GM21390 (cell line): Measurements from ENCODE around the gene OMG.
"Not testable (repeated sequence)": the region's sequence is repeated elsewhere in the genome, so short reads cannot be mapped to it uniquely, and the experiment has no call there.

Source experiments
- ATAC-seq: cut with Tn5 transposase; IDR thresholded peaks from one replicate; pipeline ENCODE4 v1.9.1; 2021; ENCODE audit not compliant: unreplicated experiment

OMG gene

DNA sequence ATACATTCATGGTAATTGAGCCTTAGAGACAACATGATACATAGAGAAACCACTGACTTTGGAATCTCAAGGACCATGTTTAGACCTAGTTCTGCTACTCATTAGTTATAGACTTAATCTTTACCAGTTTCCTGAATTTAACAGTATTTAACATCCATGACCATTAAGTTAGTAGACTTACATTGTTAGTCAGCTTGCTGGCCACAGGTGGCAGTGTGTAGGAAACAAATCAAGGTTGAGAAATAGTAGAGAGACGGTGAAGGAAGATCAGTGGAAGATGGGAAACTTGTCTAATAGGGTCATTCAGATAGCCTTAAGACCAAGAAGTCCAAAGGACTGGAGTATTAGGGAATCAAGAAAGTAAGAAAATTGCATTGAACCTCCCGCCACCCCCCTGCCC is 31.0 kb downstream of the OMG start:
- no peak for ATAC-seq

DNA sequence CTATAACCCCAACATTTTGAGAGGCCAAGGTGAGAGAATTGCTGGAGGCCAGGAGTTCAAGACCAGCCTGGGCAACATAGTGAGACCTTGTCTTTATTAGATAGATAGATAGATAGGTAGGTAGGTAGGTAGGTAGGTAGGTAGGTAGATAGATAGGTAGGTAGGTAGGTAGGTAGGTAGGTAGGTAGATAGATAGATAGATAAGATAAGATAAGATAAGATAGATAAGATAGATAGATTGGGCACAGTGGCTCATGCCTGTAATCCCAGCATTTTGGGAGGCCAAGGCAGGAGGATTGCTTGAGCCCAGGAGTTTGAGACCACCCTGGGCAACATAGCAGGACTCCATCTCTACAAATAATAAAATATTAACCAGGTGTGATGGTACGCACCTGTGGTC is 34.1 kb downstream of the OMG start:
- ATAC-seq = not testable (repeated sequence)

DNA sequence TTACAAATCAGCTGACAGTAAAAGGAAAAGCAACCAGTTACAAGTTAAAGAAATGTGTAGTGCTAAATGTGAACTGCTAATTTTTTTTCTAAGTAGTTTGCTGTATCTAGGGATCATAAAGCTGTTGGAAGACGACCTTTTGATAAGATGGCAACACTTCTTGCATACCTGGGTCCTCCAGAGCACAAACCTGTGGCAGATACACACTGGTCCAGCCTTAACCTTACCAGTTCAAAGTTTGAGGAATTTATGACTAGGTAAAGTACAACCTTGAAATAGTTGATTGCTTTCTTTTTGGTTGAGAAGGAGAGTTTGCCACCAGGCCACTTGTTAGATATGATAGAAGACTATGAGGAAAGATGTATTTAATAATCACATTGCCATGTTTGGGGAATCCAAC is 35.4 kb downstream of the OMG start:
- no peak for ATAC-seq

- no peak for ATAC-seq
These were observed 36.9 kb downstream of the OMG start for GRCh38 chr17:31260151-31260550.

GRCh38 chr17:31256936-31257335 is 40.1 kb downstream of the OMG start:
- no peak for ATAC-seq

DNA sequence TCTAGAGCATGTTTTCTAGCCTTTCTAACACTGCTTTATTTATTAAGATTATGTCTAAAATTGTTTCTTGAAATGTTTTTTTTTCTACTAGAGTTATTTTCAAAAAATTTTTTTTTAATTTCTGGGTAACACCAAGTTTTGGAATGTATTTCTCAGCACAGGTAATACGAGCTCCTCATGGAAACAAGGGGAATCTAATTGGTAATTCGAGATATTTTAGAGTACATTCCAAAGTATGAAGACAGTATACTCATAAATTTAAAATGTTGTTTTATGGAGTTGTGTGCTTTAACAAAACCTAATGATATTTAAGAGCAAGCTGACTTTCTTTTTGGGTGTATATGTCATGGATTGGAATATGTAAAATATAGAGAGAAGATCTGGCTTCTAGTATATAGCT is 42.4 kb downstream of the OMG start:
- ATAC-seq = no peak

- no peak for ATAC-seq
These were observed 44.3 kb downstream of the OMG start for GRCh38 chr17:31252741-31253140.

- no peak for ATAC-seq
These were observed 45.1 kb downstream of the OMG start for GRCh38 chr17:31251970-31252328.

DNA sequence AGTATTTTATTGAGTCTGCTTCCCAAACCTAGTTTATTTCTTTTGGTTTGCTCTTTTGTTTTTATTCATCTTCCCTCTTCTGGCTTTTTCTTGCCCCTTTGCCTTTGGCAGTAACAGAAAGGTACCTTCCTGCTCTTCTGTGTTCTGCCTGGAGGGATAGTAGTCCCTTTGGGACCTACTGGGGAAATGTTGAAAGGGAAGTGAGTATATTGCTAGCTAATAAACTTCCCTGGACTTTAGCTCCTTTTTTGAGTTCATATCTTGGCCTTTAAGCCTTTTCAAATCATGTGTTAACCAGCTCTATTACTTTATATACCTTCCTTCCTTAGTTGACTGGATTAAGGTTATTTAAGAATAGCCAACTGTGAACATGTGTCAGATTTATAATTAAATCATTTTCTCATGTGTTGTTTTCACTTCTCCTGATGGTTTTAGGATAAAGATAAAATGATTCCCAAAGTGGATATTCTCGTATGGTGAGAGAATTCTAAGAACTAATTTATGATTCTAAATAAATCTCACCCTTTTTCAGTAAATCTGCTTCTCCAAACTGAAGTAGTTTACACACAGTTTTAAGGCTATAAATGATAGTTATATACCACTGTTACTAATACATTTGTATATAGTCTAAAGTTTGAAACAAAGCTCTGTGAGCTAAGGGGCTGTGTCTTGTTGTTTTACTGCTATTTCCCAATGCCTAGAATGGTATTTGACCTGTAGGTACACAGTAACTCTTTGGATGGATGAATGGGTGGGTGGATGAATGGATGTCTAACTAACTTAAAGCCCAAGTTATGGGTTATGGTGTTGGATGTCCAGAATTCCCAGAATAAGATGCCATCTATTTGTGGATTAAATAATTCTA is 45.7 kb downstream of the OMG start:
- no peak for ATAC-seq

DNA sequence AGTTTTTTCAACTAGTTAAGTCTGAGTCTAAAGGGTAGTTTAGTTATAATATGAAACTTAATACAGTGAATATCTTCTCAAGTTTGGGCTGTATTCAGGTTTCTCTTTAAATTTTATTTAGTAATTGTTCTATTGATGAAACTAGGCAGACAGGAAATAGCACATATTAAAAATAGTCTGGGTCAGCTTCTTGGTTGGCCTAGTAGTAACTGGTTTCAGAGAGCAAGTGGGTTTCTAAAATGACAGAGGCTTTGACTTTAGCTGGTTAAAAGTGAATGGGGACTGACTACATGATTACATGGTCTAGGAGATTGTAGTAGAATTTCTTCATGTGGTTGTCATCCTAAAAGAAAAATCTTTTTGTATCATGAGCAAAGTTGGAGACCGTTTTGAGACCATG is 46.8 kb downstream of the OMG start:
- ATAC-seq = no peak

DNA sequence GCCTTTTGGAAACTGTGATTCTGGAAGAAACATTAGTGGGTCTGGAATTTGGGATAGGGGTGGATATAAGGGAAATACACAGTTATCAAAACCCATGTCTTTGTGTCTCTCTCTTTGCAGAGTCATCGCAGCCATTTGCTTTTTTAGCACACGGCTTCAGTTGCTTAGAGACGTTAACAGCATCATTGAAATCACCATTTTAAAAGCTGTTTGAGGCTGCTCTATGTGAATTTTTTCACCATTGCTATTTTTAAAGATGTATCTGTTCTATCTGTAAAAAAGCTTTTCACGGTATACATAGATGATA is 47.3 kb downstream of the OMG start:
- ATAC-seq = no peak

- no peak for ATAC-seq
These were observed 47.8 kb downstream of the OMG start for GRCh38 chr17:31248986-31249834.
